Gastrocnemius medialis (tissue), 4 donors: ENCODE results near the gene KRTAP9-3. TPM values are rescaled to one million over a fixed set of nuclear protein-coding genes. Genes with fewer than 3 reads are reported as not detected.

Experiments used
- ATAC-seq, 2 donors: fragments of 150-250 bp; one replicate each; pipeline ENCODE4 v1.9.1; 2016
- DNase-seq, 2 donors: peaks; one replicate each; pipeline ENCODE4 v3.0.0-alpha.2; 2019
- H3K27ac ChIP-seq, 4 donors: fragments of 200-600 bp; sonication (generic); 1 replicate in 1 of 4; 2 replicates in 3 of 4; pipeline ENCODE4 v1.5.1; 2016 to 2018; ENCODE audit warnings: mild to moderate bottlenecking in 2 of 4, moderate library complexity in 1 of 4
- H3K27me3 ChIP-seq, 3 donors: fragments of 200-600 bp; sonication (generic) in 2 of 3; 1 replicate in 1 of 3; 2 replicates in 2 of 3; pipeline versions ENCODE4 v1.5.1 to v1.6.0; 2016 to 2019; ENCODE audit warnings: mild to moderate bottlenecking in 1 of 3, moderate library complexity in 1 of 3
- H3K36me3 ChIP-seq, 2 donors: fragments of 200-600 bp; sonication (generic) in 1 of 2; one replicate each; pipeline ENCODE4 v1.5.1; 2017 to 2018
- H3K4me1 ChIP-seq, 2 donors: fragments of 200-600 bp; sonication (generic) in 1 of 2; one replicate each; pipeline ENCODE4 v1.5.1; 2016 to 2017; ENCODE audit warnings: mild to moderate bottlenecking in 2 of 2
- H3K4me3 ChIP-seq, 4 donors: fragments of 200-600 bp; sonication (generic) in 3 of 4; 1 replicate in 1 of 4; 2 replicates in 3 of 4; pipeline ENCODE4 v1.5.1; 2016 to 2019; ENCODE audit warnings: mild to moderate bottlenecking in 2 of 4
- H3K9me3 ChIP-seq, 3 donors: fragments of 200-600 bp; sonication (generic) in 2 of 3; 1 replicate in 1 of 3; 2 replicates in 2 of 3; pipeline ENCODE4 v1.5.1; 2016 to 2019
- POLR2A ChIP-seq, 2 donors: fragments of 450-650 bp; IDR thresholded peaks; one replicate each; pipeline ENCODE4 v1.6.1; 2017; ENCODE audit warnings: antibody characterized with exemption in 2 of 2, mild to moderate bottlenecking in 2 of 2, moderate library complexity in 2 of 2
- in situ Hi-C, 4 donors: fragments of 200-750 bp; cut with MboI; loops; one replicate each; pipeline versions ENCODE4 v1.15.0 to v1.8.0; 2017; ENCODE audit warnings: low sequenced_read_pairs in 4 of 4
- intact Hi-C: fragments of 100-400 bp; cut with DNase I; formaldehyde crosslinking; loops from one replicate; pipeline ENCODE4 v1.15.1; 2023; ENCODE audit warnings: low total_unique reads
- total RNA-seq, 4 donors: library from RNA; depleted of rRNA; stranded (reverse); fragments of >200 nt; gene quantifications; one replicate each; pipeline versions ENCODE4 v1.1.0 to v1.2.3, GENCODE V29; 2016
- TF ChIP-seq, protein P1 (sequence below), 5 experiments: fragments of 450-650 bp in 3 of 5; fragments of 200-600 bp in 2 of 5; sonication (generic) in 2 of 5; IDR thresholded peaks in 4 of 5; conservative IDR thresholded peaks in 1 of 5; 1 replicate in 4 of 5; 2 replicates in 1 of 5; pipeline ENCODE4 v1.5.1; 2016 to 2019; ENCODE audit warnings: antibody characterized with exemption in 5 of 5, mild to moderate bottlenecking in 3 of 5, moderate library complexity in 3 of 5

The KRTAP9-3 gene
- total RNA-seq, 4 donors from 2014 or later = not detected

DNA sequence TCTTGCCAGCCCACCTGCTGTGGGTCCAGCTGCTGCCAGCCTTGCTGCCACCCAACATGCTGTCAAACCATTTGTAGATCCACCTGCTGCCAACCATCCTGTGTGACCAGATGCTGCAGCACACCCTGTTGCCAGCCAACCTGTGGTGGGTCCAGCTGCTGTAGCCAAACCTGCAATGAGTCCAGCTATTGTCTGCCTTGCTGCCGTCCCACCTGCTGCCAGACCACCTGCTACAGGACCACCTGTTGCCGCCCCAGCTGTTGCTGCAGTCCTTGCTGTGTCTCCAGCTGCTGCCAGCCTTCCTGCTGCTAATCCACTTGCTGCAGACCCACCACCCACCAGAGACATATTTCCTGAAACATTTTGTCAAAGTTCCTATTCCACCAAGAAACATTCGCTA, 41.9 kb upstream of the KRTAP9-3 start:
- intact Hi-C loops = no loop called here
- no peak for TF ChIP-seq POLR2A (IDR thresholded peaks at IDR 0.05)
- TF ChIP-seq, protein P1, sequence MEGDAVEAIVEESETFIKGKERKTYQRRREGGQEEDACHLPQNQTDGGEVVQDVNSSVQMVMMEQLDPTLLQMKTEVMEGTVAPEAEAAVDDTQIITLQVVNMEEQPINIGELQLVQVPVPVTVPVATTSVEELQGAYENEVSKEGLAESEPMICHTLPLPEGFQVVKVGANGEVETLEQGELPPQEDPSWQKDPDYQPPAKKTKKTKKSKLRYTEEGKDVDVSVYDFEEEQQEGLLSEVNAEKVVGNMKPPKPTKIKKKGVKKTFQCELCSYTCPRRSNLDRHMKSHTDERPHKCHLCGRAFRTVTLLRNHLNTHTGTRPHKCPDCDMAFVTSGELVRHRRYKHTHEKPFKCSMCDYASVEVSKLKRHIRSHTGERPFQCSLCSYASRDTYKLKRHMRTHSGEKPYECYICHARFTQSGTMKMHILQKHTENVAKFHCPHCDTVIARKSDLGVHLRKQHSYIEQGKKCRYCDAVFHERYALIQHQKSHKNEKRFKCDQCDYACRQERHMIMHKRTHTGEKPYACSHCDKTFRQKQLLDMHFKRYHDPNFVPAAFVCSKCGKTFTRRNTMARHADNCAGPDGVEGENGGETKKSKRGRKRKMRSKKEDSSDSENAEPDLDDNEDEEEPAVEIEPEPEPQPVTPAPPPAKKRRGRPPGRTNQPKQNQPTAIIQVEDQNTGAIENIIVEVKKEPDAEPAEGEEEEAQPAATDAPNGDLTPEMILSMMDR (IDR thresholded peaks at IDR 0.05 in 4 of 5, conservative IDR thresholded peaks at IDR 0.05 in 1 of 5) = no peak
- Histone ChIP-seq H3K27me3 (peaks cover 0 to 4% (median 0%) of the 10 kb centered on the region in 3 donors), H3K4me3 (no peak overlapping the region), H3K27ac (no peak overlapping the region), H3K9me3 (no peaks in the 10 kb centered on the region), H3K4me1 (no peaks in the 10 kb centered on the region), H3K36me3 (no peaks in the 10 kb centered on the region)
- in situ Hi-C loops = loop anchor here in 1 of 4 donors (25.0 kb wide), 1 partner anchor 103 kb away; the partner anchor contains the start of genes KRTAP4-7 and KRTAP4-8
- DNase-seq (no peak), ATAC-seq (no peak)

DNA sequence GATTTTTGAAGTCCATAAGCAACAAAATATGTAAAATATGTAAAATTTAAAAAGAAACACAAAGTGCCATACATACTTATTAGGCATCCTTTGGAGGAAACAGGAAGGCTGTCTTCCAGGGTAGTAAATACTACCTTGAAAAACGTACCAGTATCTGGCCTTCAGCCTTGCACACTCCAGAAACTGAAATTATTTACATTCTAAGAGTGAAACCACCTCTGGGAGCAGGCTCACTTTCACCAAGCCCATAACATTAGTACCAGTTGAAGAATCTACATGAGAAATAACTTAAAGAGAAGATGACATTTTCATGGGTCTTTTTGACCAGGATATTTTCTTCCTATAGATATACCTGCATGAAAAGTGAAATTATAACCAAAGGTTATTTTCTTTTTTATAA, 36.2 kb upstream of the KRTAP9-3 start:
- TF ChIP-seq POLR2A (IDR thresholded peaks at IDR 0.05) = no peak
- TF ChIP-seq, protein P1 (IDR thresholded peaks at IDR 0.05 in 4 of 5, conservative IDR thresholded peaks at IDR 0.05 in 1 of 5) = no peak
- in situ Hi-C loops = loop anchor here in 1 of 4 donors (25.0 kb wide), 1 partner anchor 109 kb away; the partner anchor contains the start of genes KRTAP4-7 and KRTAP4-8
- Histone ChIP-seq H3K4me1 (no peaks in the 10 kb centered on the region), H3K4me3 (no peak overlapping the region), H3K36me3 (no peaks in the 10 kb centered on the region), H3K9me3 (no peaks in the 10 kb centered on the region), H3K27me3 (no peaks in the 10 kb centered on the region), H3K27ac (no peak overlapping the region)
- intact Hi-C loops = no loop called here
- DNase-seq = no peak
- no peak for ATAC-seq

DNA sequence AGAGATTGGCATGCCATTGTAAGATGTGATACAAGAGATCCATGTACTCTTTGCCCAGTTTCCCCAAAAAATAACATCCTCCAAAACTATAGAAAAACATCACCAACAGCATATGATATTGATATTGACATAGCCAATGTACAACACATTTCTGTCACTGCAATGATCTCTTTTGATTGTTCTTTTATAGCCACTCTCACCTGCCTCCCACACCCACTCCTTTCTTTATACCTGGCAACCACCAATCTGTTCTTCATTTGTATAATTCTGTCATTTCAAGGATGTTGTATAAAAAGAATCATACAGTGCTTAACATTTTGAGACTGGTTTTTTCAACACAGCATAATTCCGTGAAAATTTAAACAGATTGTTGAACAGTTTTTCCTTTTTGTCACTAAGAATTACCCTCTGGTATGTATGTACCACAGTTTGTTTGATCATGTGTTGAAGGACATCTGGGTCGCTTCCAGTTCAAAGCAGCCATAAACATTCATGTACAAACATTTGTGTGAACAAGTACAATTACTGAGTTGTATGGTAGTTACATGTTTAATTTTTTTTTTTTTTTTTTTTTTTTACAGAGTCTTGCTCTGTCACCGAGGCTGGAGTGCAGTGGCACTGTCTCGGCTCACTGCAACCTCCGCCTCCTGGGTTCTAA, 32.7 kb upstream of the KRTAP9-3 start:
- in situ Hi-C loops = loop anchor here in 1 of 4 donors (25.0 kb wide), 1 partner anchor 112 kb away; the partner anchor contains the start of genes KRTAP4-7 and KRTAP4-8
- intact Hi-C loops = no loop called here
- ATAC-seq = no peak

DNA sequence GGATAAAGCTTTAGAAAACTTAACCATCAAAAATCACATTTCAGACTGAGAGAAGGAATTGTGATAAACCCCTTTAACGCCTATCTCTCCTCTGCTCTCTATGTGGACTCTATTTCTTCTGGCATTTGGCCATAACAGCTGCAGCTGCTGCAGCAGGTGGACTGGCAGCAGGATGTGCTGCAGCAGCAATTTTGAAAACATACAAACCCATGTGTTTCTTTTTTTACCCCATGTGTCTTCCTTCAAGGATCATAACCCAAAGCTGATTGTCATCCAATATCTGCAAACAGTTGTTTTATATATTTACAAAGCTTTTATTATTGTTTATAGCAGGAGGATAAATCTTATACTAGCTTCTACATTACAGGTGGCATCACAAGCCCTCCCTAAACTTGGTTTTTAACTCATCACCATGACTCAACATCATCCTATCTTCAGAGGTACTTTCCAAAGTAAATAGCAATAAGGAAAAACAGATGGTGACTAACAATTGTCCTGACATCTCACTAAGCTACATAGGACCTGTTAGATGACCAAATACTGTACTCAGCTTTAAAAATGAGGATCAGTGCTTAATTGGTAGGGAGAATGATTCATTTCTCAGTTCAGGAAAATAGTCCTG, 20.3 kb upstream of the KRTAP9-3 start:
- ATAC-seq (no peak), DNase-seq (no peak)
- no peak overlapping the region for H3K27ac ChIP-seq
- in situ Hi-C loops = no loop called here
- TF ChIP-seq, protein P1 (IDR thresholded peaks at IDR 0.05 in 4 of 5, conservative IDR thresholded peaks at IDR 0.05 in 1 of 5) = no peak
- no peak for TF ChIP-seq POLR2A (IDR thresholded peaks at IDR 0.05)
- no peaks in the 10 kb centered on the region for H3K9me3 ChIP-seq
- intact Hi-C loops = no loop called here
- no peaks in the 10 kb centered on the region for H3K4me1 ChIP-seq
- no peaks in the 10 kb centered on the region for H3K36me3 ChIP-seq
- no peak overlapping the region for H3K4me3 ChIP-seq
- peaks cover 0 to 5% (median 4%) of the 10 kb centered on the region in 3 donors for H3K27me3 ChIP-seq

More for the DNA sequence above, 32.7 kb upstream of the KRTAP9-3 start:
- Histone ChIP-seq H3K36me3 (no peaks in the 10 kb centered on the region), H3K27me3 (no peaks in the 10 kb centered on the region), H3K9me3 (no peaks in the 10 kb centered on the region), H3K4me3 (no peak overlapping the region), H3K4me1 (no peaks in the 10 kb centered on the region), H3K27ac (no peak overlapping the region)
- no peak for DNase-seq
- no peak for TF ChIP-seq POLR2A (IDR thresholded peaks at IDR 0.05)
- TF ChIP-seq, protein P1 (IDR thresholded peaks at IDR 0.05 in 4 of 5, conservative IDR thresholded peaks at IDR 0.05 in 1 of 5) = no peak
